ENCODE data around the gene FOXP1.

- TF ChIP-seq POLR2A (IDR thresholded peaks at IDR 0.05) (no peak), CTCF (IDR thresholded peaks at IDR 0.05) (no peak), EP300 (IDR thresholded peaks at IDR 0.05) (no peak)
Observed at GRCh38 chr3:71327936-71328335, 255.6 kb downstream of the FOXP1 start.
